ENCODE results near the gene CDAN1. TPM values are rescaled to one million over a fixed set of nuclear protein-coding genes. Genes with fewer than 3 reads are reported as not detected.

The CDAN1 gene
- total RNA-seq, 1 donor from 2014 or later, result 24.2 TPM

Other genes with a start within 250 kb of the CDAN1 start
- gene ZNF106, start 246.0 kb downstream of the CDAN1 start, total RNA-seq, result 64.1 and 65.8 TPM in 2 replicates
- gene SNAP23, start 241.5 kb downstream of the CDAN1 start, total RNA-seq, result 78.0 and 78.9 TPM in 2 replicates
- gene LRRC57, start 188.3 kb downstream of the CDAN1 start, total RNA-seq, result 21.0 and 22.5 TPM in 2 replicates
- 42.9 and 45.5 TPM in 2 replicates for gene HAUS2, start 188.3 kb downstream of the CDAN1 start, total RNA-seq
- gene STARD9, start 161.5 kb downstream of the CDAN1 start, total RNA-seq, result 10.0 and 11.9 TPM in 2 replicates
- gene TTBK2, start 183.7 kb upstream of the CDAN1 start, total RNA-seq, result 13.0 and 13.1 TPM in 2 replicates